ENCODE measurements around the gene DCST1.

GRCh38 chr1:155057104-155057503 is 23.5 kb downstream of the DCST1 start:
- TF ChIP-seq CTCF (IDR thresholded peaks at IDR 0.05; ENCODE audit: insufficient read depth, low read length) (no peak), REST (IDR thresholded peaks at IDR 0.05; ENCODE audit: insufficient replicate concordance, low read depth) (no peak), GABPA (IDR thresholded peaks at IDR 0.05; ENCODE audit: low read depth) (no peak), SPI1 (IDR thresholded peaks at IDR 0.05; ENCODE audit: borderline replicate concordance, low read depth) (no peak)
